Choroid plexus epithelial cell (primary cell): Measurements from ENCODE around the gene VAX1.
"Not testable (repeated sequence)": the region's sequence is repeated elsewhere in the genome, so short reads cannot be mapped to it uniquely, and the experiment has no call there.

Experiments
- DNase-seq: peaks from one replicate; pipeline ENCODE4 v3.0.0-alpha.2; 2010; ENCODE audit warnings: low read depth
- H3K4me3 ChIP-seq: 2 replicates; pipeline ENCODE4 v1.5.1; 2011; ENCODE audit warnings: low read depth, mild to moderate bottlenecking, control low read depth, low read length, moderate library complexity
- TF ChIP-seq, protein P1 (sequence below): conservative IDR thresholded peaks from 2 replicates; pipeline ENCODE4 v1.5.1; 2011; ENCODE audit warnings: low read depth, mild to moderate bottlenecking, control low read depth, inconsistent platforms, low read length, moderate library complexity

VAX1 gene

DNA sequence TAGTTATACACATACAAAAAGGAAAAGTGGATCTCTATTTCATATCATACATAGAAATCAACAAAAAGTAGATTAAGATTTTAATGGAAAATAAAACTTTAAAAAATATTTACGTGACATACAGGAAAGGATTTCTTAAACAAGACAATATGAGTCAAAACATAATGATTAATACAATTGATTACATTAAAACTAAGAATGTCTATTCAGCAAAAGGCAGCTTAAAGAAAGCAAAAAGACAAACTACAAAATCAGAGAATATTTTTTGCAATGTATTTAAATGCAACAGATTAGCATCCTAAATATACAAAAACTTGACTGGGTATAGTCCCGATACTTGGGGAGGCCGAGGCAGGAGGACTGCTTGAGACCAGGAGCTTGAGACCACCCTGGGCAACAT, 50.5 kb downstream of the VAX1 start:
- no peak for DNase-seq
- H3K4me3 ChIP-seq = no peak overlapping the region
- TF ChIP-seq, protein P1, sequence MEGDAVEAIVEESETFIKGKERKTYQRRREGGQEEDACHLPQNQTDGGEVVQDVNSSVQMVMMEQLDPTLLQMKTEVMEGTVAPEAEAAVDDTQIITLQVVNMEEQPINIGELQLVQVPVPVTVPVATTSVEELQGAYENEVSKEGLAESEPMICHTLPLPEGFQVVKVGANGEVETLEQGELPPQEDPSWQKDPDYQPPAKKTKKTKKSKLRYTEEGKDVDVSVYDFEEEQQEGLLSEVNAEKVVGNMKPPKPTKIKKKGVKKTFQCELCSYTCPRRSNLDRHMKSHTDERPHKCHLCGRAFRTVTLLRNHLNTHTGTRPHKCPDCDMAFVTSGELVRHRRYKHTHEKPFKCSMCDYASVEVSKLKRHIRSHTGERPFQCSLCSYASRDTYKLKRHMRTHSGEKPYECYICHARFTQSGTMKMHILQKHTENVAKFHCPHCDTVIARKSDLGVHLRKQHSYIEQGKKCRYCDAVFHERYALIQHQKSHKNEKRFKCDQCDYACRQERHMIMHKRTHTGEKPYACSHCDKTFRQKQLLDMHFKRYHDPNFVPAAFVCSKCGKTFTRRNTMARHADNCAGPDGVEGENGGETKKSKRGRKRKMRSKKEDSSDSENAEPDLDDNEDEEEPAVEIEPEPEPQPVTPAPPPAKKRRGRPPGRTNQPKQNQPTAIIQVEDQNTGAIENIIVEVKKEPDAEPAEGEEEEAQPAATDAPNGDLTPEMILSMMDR = no peak

DNA sequence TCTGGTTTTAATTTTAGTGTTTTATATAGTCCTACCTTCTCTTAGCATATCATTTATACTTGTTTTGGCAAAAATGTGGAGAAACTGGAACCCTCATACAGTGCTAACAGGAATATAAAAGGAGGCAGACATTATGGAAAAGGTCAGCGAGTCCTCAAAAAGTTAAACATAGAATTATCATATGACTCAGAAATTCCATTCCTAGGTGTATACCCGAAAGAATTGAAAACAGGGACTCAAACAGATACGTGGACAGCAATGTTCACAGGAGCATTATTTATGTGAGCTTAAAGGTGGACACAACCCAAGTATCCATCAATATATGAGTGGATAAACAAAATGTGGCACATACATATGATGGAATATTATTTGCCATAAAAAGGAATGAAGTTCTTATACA, 51.5 kb downstream of the VAX1 start:
- no peak for DNase-seq
- H3K4me3 ChIP-seq = no peak overlapping the region
- TF ChIP-seq, protein P1 = no peak

DNA sequence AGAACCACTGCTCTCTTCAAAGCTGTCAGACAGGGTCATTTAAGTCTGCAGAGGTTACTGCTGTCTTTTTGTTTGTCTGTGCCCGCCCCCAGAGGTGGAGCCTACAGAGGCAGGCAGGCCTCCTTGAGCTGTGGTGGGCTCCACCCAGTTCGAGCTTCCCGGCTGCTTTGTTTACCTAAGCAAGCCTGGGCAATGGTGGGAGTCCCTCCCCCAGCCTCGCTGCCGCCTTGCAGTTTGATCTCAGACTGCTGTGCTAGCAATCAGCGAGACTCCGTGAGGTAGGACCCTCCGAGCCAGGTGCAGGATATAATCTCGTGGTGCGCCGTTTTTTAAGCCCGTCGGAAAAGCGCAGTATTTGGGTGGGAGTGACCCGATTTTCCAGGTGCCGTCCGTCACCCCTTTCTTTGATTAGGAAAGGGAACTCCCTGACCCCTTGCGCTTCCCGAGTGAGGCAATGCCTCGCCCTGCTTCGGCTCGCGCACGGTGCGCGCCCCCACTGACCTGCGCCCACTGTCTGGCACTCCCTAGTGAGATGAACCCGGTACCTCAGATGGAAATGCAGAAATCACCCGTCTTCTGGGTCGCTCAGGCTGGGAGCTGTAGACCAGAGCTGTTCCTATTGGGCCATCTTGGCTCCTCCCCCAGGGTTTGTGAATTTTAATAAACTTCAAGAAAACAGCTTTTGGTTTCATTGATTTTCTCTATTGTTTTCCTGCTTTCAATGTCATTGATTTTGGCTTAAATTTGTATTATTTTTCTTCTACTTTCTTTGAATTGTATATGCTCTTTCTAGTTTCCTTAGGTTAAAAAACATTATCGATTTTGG, 53.4 kb downstream of the VAX1 start:
- H3K4me3 ChIP-seq, DNase-seq: not testable (repeated sequence)
